NT2/D1 (cell line): Measurements from ENCODE around the gene XYLT1.

Experiments
- SUZ12 ChIP-seq: IDR thresholded peaks from 2 replicates; pipeline ENCODE4 v1.6.1; 2011; ENCODE audit not compliant: insufficient read length, insufficient read depth; ENCODE audit errors: extremely low read depth
- YY1 ChIP-seq: IDR thresholded peaks from 2 replicates; pipeline ENCODE4 v1.6.1; 2011; ENCODE audit not compliant: insufficient read length, insufficient read depth
- ZNF274 ChIP-seq: IDR thresholded peaks from 2 replicates; pipeline ENCODE4 v1.6.1; 2011; ENCODE audit warnings: mild to moderate bottlenecking, low read depth, low read length

GRCh38 chr16:17470908-17471718, at the start of gene XYLT1:
- TF ChIP-seq SUZ12: no peak
- no peak for TF ChIP-seq YY1
- TF ChIP-seq ZNF274: no peak
